HepG2 (cell line): ENCODE measurements around the gene ZNF839. TPM values are rescaled to one million over a fixed set of nuclear protein-coding genes. Genes with fewer than 3 reads are reported as not detected.
A peak's percentile ranks its signal among the peaks of the same experiment; 100 is the strongest.

Source experiments
- CEBPB ChIP-seq: IDR thresholded peaks from 2 replicates; pipeline ENCODE4 v1.6.1; 2011; ENCODE audit warnings: low read depth, low read length, improper control_type of control experiment, borderline replicate concordance
- HES4 ChIP-seq: sonication (generic); formaldehyde crosslinking; IDR thresholded peaks from 2 replicates; pipeline ENCODE4 v1.9.0; 2021; ENCODE audit warnings: mild to moderate bottlenecking, missing genetic modification reagents, borderline replicate concordance
- KAT8 ChIP-seq: IDR thresholded peaks from 2 replicates; pipeline ENCODE4 v1.6.1; 2016; ENCODE audit warnings: missing genetic modification reagents, missing compliant biosample characterization
- MAF1 ChIP-seq: sonication (generic); formaldehyde crosslinking; IDR thresholded peaks from 2 replicates; pipeline ENCODE4 v1.5.0; 2020; ENCODE audit warnings: missing genetic modification reagents, borderline replicate concordance
- MLLT10 ChIP-seq: sonication (generic); formaldehyde crosslinking; IDR thresholded peaks from 2 replicates; pipeline ENCODE4 v1.4.0; 2020; ENCODE audit warnings: missing genetic modification reagents
- NFATC3 ChIP-seq: sonication (generic); formaldehyde crosslinking; IDR thresholded peaks from 2 replicates; pipeline ENCODE4 v1.5.1; 2020; ENCODE audit warnings: mild to moderate bottlenecking, missing genetic modification reagents
- NPAS2 ChIP-seq: sonication (generic); formaldehyde crosslinking; IDR thresholded peaks from 2 replicates; pipeline ENCODE4 v1.8.0; 2022; ENCODE audit warnings: mild to moderate bottlenecking, missing genetic modification reagents, borderline replicate concordance
- NR2F6 ChIP-seq, 2 experiments: IDR thresholded peaks; 2 replicates each; pipeline ENCODE4 v1.6.1; 2016; ENCODE audit warnings: antibody characterized with exemption in 1 of 2, mild to moderate bottlenecking in 1 of 2
- POLR2A ChIP-seq, 2 experiments: IDR thresholded peaks; 2 replicates each; pipeline ENCODE4 v1.6.1; 2011; ENCODE audit warnings: low read depth in 2 of 2, low read length in 2 of 2, mild to moderate bottlenecking in 1 of 2, moderate library complexity in 1 of 2; ENCODE audit not compliant: insufficient read depth in 1 of 2
- PTBP1 ChIP-seq: fragments of 200-400 bp; formaldehyde crosslinking; IDR thresholded peaks from 2 replicates; pipeline ENCODE4 v1.6.1; 2018; ENCODE audit warnings: low read length, low read depth; ENCODE audit not compliant: poor library complexity, severe bottlenecking
- SALL2 ChIP-seq: sonication (generic); formaldehyde crosslinking; IDR thresholded peaks from 2 replicates; pipeline ENCODE4 v1.8.1; 2023; ENCODE audit warnings: mild to moderate bottlenecking, missing genetic modification reagents, inconsistent platforms
- SOX13 ChIP-seq, 3 experiments: fragments of 450-650 bp in 1 of 3; sonication (generic) in 1 of 3; formaldehyde crosslinking in 1 of 3; IDR thresholded peaks in 2 of 3; conservative IDR thresholded peaks in 1 of 3; 2 replicates each; pipeline versions ENCODE4 v1.5.0 to v1.6.1; 2016 to 2020; ENCODE audit warnings: antibody characterized with exemption in 1 of 3, mild to moderate bottlenecking in 1 of 3, missing compliant biosample characterization in 1 of 3, missing genetic modification reagents in 1 of 3, moderate library complexity in 1 of 3
- TSC22D2 ChIP-seq: sonication (generic); formaldehyde crosslinking; IDR thresholded peaks from 2 replicates; pipeline ENCODE4 v1.5.1; 2020; ENCODE audit warnings: missing genetic modification reagents, mild to moderate bottlenecking, borderline replicate concordance
- ZNF282 ChIP-seq: fragments of 450-650 bp; IDR thresholded peaks from 2 replicates; pipeline ENCODE4 v1.6.1; 2018; ENCODE audit not compliant: partially characterized antibody
- ZNF333 ChIP-seq: sonication (generic); formaldehyde crosslinking; IDR thresholded peaks from 2 replicates; pipeline ENCODE4 v1.4.0; 2020; ENCODE audit warnings: mild to moderate bottlenecking, missing genetic modification reagents, borderline replicate concordance
- ZNF367 ChIP-seq: sonication (generic); formaldehyde crosslinking; IDR thresholded peaks from 2 replicates; pipeline ENCODE4 v1.4.0; 2020; ENCODE audit warnings: missing genetic modification reagents, borderline replicate concordance
- ZNF567 ChIP-seq: sonication (generic); formaldehyde crosslinking; IDR thresholded peaks from 2 replicates; pipeline ENCODE4 v1.8.1; 2023; ENCODE audit warnings: mild to moderate bottlenecking, missing genetic modification reagents, borderline replicate concordance
- ZNF644 ChIP-seq: IDR thresholded peaks from 2 replicates; pipeline ENCODE4 v1.6.1; 2016; ENCODE audit warnings: low read depth
- ZNF660 ChIP-seq: sonication (generic); formaldehyde crosslinking; IDR thresholded peaks from 2 replicates; pipeline ENCODE4 v1.5.1; 2020; ENCODE audit warnings: mild to moderate bottlenecking, low read depth, missing genetic modification reagents, borderline replicate concordance
- ZNF883 ChIP-seq: sonication (generic); formaldehyde crosslinking; IDR thresholded peaks from 2 replicates; pipeline ENCODE4 v1.5.1; 2020; ENCODE audit warnings: mild to moderate bottlenecking, missing genetic modification reagents; ENCODE audit errors: not compliant biosample characterization
- polyA plus RNA-seq, 8 experiments: library from polyadenylated mRNA; depleted of rRNA in 3 of 8; stranded (reverse) in 7 of 8; unstranded in 1 of 8; fragments of >200 nt; fragmentation: Illumina TruSeq in 4 of 8; extraction: Trizol in 4 of 8; gene quantifications; 2 replicates each; pipeline versions ENCODE4 v1.2.1 to v1.2.3, GENCODE V29; 2011 to 2016; ENCODE audit warnings: low read depth in 4 of 8, missing spikeins in 1 of 8, mixed read lengths in 1 of 8; ENCODE audit not compliant: insufficient read depth in 1 of 8
- total RNA-seq, 5 experiments: library from RNA; depleted of rRNA; stranded (reverse); fragments of >200 nt; fragmentation: Illumina TruSeq; extraction: Trizol; gene quantifications; 2 replicates each; pipeline ENCODE4 v1.2.3, GENCODE V29; 2016; ENCODE audit warnings: low read depth in 1 of 5
- TF ChIP-seq, protein P1 (sequence below): IDR thresholded peaks from 2 replicates; pipeline ENCODE4 v1.6.1; 2012; ENCODE audit warnings: inconsistent platforms
- TF ChIP-seq, protein P2 (sequence below): sonication (generic); formaldehyde crosslinking; IDR thresholded peaks from 2 replicates; pipeline ENCODE4 v1.5.0; 2020; ENCODE audit warnings: mild to moderate bottlenecking, missing genetic modification reagents, borderline replicate concordance
- TF ChIP-seq, protein P3 (sequence below): sonication (generic); formaldehyde crosslinking; IDR thresholded peaks from 2 replicates; pipeline ENCODE4 v1.8.0; 2022; ENCODE audit warnings: mild to moderate bottlenecking, missing genetic modification reagents, borderline replicate concordance
- TF ChIP-seq, protein P4 (sequence below): sonication (generic); formaldehyde crosslinking; IDR thresholded peaks from 2 replicates; pipeline ENCODE4 v1.8.1; 2023; ENCODE audit warnings: missing genetic modification reagents, mild to moderate bottlenecking, borderline replicate concordance

The ZNF839 gene
- total and polyA plus RNA-seq, 2 of the 13 experiments (the other 11 are each of a cell fraction or from before 2014, with no cell fraction given) = 11.1 to 12.8 TPM

DNA sequence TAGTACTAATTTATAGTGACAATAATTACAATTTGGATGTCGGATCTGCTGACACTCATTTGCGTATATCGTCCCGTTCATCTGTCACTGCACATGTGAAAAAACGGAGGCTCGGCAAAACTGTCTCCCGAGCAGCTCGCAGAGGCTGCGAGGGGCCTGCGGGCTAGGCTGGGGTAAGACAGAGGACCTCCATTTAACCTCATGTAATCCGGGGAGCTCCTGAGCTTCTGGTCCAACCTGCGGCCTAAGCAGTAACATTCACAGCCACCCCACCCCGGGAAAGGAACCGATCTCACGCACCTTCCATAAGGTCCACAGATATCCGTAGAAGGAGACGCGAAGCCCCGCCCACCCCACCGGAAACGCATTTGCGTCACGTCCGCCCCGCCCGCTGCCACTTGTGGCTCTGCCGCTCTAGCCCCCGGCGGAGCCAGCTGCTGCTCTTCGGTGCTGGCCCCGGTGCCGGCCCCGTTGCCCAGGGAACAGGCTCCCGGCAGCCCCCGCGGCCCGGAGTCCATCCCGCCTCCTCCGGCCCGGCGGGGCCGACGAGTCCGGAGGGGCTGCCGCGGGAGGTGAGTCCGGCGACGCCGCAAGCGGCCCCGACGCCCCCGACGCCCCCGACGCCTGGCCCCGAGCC, 43.1 kb downstream of the ZNF839 start, which contains the start of the genes CINP and TECPR2 (continued):
- no peak for TF ChIP-seq HES4
- TF ChIP-seq MLLT10 (CRISPR knock-in tag) = no peak
- no peak for TF ChIP-seq CEBPB
- TF ChIP-seq KAT8 (CRISPR knock-in tag) = peak; percentile 81
- TF ChIP-seq ZNF644 = no peak
- no peak for TF ChIP-seq MAF1 (CRISPR knock-in tag)
- no peak for TF ChIP-seq SALL2
- TF ChIP-seq NR2F6 (IDR thresholded peaks at IDR 0.05) = no peak
- no peak for TF ChIP-seq NR2F6 (CRISPR knock-in tag; IDR thresholded peaks at IDR 0.05)
- no peak for TF ChIP-seq ZNF660 (CRISPR knock-in tag)
- TF ChIP-seq, protein P1, sequence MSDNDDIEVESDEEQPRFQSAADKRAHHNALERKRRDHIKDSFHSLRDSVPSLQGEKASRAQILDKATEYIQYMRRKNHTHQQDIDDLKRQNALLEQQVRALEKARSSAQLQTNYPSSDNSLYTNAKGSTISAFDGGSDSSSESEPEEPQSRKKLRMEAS = no peak; the same call in 1 of the 2 replicates
- TF ChIP-seq ZNF282 = no peak
- TF ChIP-seq ZNF367 (CRISPR knock-in tag) = no peak
- TF ChIP-seq, protein P2, sequence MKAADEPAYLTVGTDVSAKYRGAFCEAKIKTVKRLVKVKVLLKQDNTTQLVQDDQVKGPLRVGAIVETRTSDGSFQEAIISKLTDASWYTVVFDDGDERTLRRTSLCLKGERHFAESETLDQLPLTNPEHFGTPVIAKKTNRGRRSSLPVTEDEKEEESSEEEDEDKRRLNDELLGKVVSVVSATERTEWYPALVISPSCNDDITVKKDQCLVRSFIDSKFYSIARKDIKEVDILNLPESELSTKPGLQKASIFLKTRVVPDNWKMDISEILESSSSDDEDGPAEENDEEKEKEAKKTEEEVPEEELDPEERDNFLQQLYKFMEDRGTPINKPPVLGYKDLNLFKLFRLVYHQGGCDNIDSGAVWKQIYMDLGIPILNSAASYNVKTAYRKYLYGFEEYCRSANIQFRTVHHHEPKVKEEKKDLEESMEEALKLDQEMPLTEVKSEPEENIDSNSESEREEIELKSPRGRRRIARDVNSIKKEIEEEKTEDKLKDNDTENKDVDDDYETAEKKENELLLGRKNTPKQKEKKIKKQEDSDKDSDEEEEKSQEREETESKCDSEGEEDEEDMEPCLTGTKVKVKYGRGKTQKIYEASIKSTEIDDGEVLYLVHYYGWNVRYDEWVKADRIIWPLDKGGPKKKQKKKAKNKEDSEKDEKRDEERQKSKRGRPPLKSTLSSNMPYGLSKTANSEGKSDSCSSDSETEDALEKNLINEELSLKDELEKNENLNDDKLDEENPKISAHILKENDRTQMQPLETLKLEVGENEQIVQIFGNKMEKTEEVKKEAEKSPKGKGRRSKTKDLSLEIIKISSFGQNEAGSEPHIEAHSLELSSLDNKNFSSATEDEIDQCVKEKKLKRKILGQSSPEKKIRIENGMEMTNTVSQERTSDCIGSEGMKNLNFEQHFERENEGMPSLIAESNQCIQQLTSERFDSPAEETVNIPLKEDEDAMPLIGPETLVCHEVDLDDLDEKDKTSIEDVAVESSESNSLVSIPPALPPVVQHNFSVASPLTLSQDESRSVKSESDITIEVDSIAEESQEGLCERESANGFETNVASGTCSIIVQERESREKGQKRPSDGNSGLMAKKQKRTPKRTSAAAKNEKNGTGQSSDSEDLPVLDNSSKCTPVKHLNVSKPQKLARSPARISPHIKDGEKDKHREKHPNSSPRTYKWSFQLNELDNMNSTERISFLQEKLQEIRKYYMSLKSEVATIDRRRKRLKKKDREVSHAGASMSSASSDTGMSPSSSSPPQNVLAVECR = peak; percentile 74; the same call in 1 of the 2 replicates
- TF ChIP-seq PTBP1 = no peak
- no peak for TF ChIP-seq ZNF883
- TF ChIP-seq ZNF333 (CRISPR knock-in tag) = no peak
- no peak for TF ChIP-seq NPAS2
- no peak for TF ChIP-seq NFATC3 (CRISPR knock-in tag)
- no peak for TF ChIP-seq SOX13 (IDR thresholded peaks at IDR 0.05)
- peak in 1 of 2 experiments; percentile 4; a peak in 1 of 4 replicates for TF ChIP-seq SOX13 (CRISPR knock-in tag; conservative IDR thresholded peaks at IDR 0.05 in 1 of 2, IDR thresholded peaks at IDR 0.05 in 1 of 2)
- TF ChIP-seq ZNF567 = no peak
- TF ChIP-seq, protein P3, sequence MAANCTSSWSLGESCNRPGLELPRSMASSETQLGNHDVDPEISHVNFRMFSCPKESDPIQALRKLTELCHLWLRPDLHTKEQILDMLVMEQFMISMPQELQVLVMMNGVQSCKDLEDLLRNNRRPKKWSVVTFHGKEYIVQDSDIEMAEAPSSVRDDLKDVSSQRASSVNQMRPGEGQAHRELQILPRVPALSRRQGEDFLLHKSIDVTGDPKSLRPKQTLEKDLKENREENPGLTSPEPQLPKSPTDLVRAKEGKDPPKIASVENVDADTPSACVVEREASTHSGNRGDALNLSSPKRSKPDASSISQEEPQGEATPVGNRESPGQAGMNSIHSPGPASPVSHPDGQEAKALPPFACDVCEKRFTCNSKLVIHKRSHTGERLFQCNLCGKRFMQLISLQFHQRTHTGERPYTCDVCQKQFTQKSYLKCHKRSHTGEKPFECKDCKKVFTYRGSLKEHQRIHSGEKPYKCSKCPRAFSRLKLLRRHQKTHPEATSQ (CRISPR knock-in tag) = no peak
- TF ChIP-seq, protein P4, sequence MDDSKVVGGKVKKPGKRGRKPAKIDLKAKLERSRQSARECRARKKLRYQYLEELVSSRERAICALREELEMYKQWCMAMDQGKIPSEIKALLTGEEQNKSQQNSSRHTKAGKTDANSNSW (CRISPR knock-in tag) = no peak
- no peak for TF ChIP-seq TSC22D2 (CRISPR knock-in tag)
- peak; percentile 85 to 86 for TF ChIP-seq POLR2A (IDR thresholded peaks at IDR 0.05; ENCODE audit: insufficient read depth in 1 of 2, low read depth in 2 of 2, low read length in 2 of 2)
